ENCODE data around the gene PAK2.
"Not testable (repeated sequence)": the region's sequence is repeated elsewhere in the genome, so short reads cannot be mapped to it uniquely, and the experiment has no call there.

The PAK2 gene

DNA sequence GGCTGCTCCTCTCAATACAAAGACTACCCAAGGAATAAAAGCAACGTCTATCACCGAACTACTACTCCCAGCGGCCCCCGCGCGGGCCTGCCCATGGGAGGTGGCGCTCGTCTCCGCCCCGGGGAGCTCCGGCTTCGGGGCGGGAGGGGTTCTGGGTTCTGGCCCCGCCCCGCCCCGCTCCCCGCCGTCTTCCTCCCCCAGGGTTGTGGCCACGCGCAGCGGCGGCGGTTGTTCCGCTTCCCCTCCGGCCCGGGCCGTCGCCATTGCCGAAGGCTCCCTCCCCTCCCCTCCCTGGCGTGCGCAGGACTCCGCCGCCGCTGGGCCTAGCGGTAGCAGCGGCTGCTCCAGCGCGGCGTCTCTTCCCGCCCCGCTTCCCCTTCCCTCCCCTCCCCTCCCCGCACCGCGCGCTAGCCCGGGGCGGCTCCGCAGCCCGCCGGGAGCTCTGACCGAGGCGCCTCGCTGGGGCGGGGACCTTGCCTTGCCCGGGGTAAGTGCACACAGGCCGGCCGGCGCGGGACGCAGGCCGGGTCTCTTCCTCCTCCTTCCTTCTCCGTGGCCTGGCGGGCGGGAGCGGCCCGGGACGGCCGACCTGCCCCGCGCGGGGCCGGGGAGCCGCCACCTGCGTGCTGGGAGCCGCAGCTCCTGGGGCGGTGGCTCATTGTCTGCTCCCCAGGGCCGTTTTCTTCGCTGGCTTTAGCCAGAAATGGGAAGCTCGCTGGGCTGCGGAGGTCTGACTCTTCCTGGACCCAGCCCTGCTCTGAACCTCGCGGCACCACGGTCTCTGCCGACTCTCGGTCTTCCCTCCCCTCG lies at the start of gene PAK2:
Gene PAK2, plus strand, starts transcription at position 187 of the 810 bp plus-strand sequence. CDS start 42,790 bp downstream, outside the sequence.
- peak; percentile 89 for DNase-seq

DNA sequence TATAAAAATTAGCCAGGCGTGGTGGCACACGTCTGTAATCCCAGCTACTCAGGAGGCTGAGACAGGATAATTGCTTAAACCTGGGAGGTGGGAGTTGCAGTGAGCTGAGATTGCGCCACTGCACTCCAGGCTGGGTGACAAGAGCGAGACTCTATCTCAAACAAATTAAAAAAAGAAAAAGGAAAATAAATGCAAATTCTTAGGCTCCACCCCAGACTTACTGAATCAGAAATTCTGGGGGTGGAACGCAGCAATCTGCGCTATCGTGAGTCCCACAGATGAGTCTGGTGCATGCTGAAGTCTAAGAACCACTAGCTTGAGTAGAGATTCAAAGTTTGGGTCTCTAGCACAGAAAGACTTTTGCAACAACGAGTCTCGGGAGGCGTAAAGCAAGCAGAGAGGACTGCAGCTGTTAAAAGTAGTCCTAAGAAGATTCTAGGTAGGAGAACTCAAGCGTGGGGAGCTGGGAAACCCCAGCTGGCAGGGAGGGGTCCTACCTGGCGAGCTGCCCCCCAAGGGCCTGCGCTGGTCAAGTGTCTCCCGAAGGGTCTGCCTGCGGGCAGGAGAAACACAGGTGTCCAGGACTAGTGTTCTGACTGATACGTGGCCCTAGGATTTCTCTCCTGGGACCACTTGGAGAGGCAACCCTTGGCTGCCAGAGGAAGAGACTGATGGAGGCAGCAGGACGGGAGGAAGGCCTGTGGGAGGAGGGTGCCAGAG lies 49.6 kb upstream of the PAK2 start:
- DNase-seq, result no peak

DNA sequence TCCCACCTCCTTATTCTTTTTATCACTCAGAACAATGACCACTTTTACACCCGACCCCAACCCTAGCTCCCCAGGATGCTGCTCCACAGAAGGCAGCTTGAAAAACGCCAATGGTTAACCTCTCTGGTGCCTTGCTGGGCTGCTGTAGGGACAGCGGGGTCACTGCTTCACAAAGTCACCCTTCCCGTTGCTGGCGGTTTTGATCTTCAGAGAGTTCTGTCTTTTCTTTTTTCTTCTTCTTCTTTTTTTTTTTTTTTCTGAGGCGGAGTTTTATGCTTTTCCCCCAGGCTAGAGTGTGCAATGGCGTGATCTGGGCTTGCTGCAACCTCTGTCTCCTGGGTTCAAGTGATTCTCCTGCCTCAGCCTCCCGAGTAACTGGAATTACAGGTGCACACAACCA lies 48.3 kb upstream of the PAK2 start:
- no peak for DNase-seq

- no peak for DNase-seq
Measured at GRCh38 chr3:196694202-196694638, 45.4 kb upstream of the PAK2 start.

- no peak for DNase-seq
Measured at GRCh38 chr3:196694941-196695848, 44.5 kb upstream of the PAK2 start.

GRCh38 chr3:196695849-196696226 lies 43.8 kb upstream of the PAK2 start:
- DNase-seq, result no peak

DNA sequence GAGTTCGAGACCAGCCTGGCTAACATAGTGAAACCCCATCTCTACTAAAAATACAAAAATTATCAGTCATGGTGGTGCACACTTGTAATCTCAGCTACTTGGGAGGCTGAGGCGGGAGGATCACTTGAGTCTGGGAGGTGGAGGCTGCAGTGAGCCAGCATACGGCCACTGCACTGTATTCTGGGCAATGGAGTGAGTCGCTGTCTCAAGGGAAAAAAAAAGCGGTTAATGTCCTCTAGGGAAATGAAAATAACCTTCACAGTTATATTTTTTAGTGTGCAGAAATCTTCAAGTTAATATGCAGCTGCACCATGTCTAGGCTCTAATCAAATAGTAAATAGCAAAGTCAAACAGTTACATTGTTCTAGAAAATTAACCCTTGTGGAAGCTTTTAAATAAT lies 42.4 kb upstream of the PAK2 start:
- DNase-seq, result no peak

DNA sequence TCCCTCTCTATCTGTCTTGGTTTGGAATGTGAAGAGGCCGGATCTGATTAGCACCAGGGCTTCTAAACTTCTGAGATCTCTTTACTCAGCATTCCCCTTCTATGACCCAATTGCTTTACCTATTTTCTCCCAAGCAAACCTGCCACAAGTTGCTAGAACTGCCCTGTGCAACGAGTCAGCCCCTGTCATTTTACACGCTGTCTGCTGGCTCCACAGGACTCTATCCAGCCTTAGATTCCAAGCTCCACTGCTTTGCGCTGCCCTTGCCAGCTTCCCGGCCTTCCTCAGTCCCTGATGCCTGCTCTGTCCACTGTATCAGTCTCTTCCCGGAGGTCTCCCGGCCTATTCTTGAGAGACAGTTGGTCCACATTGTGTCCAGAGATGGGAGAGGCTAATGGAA lies 39.9 kb upstream of the PAK2 start:
- no peak for DNase-seq

DNA sequence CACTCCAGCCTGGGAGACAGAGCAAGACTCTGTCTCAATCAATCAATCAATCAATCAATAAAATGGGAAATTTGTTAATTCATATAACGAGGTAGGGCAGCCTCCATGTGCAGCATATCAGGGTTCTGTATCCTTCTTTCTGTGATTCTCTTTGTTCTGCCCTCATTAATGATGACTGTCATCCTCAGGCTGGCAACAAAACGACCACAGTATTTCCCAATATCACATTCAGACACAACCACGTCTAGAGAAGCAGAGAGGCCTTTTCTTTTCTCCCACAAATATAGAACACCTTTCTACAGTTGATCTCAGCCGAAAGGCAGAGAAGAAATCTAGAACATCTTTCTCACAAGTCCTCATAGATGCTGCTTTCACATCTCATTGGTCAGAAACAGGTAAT lies 38.9 kb upstream of the PAK2 start:
- DNase-seq, result no peak

- no peak for DNase-seq
Measured at GRCh38 chr3:196706327-196706726, 33.3 kb upstream of the PAK2 start.

- DNase-seq, result no peak
Measured at GRCh38 chr3:196706731-196707130, 32.9 kb upstream of the PAK2 start.

DNA sequence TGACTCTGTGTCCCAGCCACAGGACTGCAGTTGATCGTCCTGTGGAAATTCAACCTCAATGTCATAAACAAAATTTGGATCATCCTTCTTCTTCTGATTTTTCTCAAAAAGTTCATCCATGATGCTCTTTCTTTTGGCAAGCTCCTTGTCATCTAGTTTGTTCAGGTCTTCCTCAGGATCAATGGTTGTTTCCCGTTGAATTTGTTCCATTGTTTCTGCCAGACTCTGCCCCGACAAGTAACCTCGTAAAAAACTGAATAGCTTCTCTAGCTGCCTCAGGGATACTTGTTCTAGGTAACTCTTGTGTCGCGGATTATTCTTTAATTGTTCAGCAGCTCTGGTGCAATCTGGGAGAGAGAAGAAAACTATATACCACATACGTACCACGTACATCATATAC lies 32.1 kb upstream of the PAK2 start:
- DNase-seq, result no peak

GRCh38 chr3:196708467-196708866 lies 31.2 kb upstream of the PAK2 start:
- DNase-seq, result no peak

GRCh38 chr3:196711838-196712513 lies 27.7 kb upstream of the PAK2 start, which contains the start of the genes CEP19 and PIGX:
CEP19 (minus strand) TSS chr3:196712250; CDS start chr3:196708657, 3,593 bp downstream.
PIGX (plus strand) TSS chr3:196712377.
- peak; percentile 91 for DNase-seq

GRCh38 chr3:196712514-196713413 lies 26.9 kb upstream of the PAK2 start:
- no peak for DNase-seq

DNA sequence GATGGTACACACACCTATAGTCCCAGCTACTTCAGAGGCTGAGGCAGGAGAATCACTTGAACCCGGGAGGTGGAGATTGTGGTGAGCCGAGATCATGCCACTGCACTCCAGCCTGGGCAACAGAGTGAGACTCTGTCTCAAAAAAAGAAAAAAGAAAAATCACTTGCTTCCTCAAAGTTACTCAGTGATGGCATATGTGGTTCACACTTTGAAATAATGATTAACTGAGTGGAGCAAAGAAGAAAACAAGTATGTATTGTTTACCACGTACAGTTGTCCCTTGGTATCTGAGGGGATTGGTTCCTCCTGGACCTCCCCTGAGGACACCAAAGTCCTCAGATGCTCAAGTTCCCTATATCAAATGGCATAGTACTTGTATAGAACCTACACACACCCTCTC lies 22.5 kb upstream of the PAK2 start:
- not testable (repeated sequence) for DNase-seq

GRCh38 chr3:196721097-196721496 lies 18.6 kb upstream of the PAK2 start:
- DNase-seq, result no peak

DNA sequence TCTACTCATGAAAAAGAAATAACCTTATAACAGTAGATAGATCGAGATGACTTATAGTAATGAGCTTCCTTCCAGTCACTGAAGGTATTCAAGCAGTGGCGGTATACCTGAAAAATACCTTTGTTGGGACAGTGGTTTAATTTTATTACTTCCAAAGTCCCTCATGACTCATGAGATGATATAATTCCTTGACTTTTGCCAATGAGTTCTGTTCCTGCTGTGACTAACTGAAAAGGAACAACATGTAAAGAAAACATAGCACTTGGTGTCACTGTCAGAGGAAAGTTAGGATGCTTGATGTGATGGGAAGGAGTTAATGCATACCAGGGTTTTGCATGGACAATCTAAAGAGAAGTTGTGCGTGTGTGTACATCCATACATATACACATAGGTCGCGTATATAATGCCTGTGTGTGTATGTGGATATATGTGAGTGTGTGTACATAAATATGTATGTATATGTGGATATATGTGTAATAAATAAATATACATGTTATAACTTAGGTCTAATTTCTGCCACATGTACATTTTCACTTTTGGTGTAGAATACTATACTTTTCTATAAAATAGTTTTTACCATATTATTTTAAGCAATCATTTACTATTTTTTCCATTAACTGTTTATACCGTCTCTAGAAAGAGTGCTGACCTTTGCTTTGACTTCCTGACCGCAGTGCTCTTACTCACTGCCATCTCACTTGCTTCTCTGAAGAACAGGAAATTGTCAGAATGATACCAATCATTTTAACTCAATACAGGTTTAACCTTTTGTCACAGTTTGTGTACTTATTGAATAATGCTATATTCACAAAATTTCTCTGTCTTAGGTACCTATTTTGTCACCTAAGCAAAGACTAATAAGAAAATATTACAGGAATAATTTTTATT lies 12.6 kb upstream of the PAK2 start:
- no peak for DNase-seq

DNA sequence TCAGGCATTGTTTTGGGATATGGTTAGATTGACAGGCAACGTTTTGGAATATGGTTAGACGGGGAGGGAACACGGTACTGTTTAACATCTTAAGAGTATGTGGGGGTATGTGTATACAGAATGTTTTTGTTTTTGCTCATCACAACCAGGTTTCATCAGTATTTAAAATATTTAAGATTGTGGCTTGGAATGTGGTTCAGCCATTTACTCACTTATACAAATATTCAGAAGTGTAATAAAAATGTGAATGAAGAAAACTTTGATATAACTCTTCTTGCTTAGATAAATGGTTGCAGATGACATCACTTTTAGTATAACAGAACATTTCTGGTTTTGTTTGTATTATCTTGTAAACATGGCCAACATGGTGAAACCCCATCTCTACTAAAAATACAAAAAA lies 3.9 kb upstream of the PAK2 start:
- no peak for DNase-seq

GRCh38 chr3:196736670-196737374 lies 2.8 kb upstream of the PAK2 start:
- no peak for DNase-seq
